ENCODE results near the gene RBBP8NL.

Gene RBBP8NL

DNA sequence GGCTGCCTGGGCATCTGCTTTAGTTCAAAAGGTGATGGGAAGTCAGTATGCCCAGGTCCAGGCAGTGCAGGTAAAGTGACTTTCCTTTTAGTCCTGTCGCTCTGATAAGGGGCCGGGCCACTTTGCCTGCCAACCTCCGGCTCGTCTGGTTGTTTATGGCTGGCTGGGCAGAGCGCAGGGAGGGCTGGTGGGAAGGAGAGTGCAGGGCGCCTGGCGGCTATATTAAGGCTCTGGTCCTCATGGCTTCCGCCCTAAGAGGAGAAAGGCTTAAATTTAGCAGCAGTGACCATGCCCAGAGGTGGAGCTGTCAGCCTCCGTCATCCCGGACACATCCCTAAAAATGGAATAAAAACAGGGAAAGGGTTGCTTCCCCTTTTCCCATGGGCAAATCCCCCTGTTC is 33.8 kb upstream of the RBBP8NL start:
- DNase-seq, result no peak

DNA sequence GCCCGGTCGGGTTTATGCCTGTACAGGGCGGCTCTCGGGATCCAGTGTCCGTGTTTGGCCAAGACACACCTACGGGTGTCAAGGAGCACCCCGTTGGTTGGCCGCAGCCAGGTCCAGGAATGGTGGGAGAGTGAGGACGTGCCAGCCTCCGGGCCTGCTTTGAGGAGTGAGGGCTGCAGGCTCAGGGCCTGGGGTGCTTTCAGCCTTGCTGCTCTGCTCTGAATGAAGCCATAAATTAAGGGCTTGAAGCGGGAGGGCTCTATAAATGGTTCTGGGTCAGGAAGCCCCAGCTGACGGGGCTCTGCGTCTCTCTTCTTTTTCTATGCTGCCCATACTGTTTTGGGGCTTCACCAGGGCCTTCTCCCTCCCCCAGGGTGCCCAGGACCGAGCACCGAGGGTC is 33.3 kb upstream of the RBBP8NL start:
- no peak for DNase-seq

- no peak for DNase-seq
Measured at GRCh38 chr20:62459488-62459887, 32.1 kb upstream of the RBBP8NL start.

- no peak for DNase-seq
Measured at GRCh38 chr20:62458275-62459251, 31.2 kb upstream of the RBBP8NL start.

- no peak for DNase-seq
Measured at GRCh38 chr20:62457831-62458230, 30.5 kb upstream of the RBBP8NL start.

GRCh38 chr20:62457098-62457497 is 29.8 kb upstream of the RBBP8NL start:
- DNase-seq, result no peak

DNA sequence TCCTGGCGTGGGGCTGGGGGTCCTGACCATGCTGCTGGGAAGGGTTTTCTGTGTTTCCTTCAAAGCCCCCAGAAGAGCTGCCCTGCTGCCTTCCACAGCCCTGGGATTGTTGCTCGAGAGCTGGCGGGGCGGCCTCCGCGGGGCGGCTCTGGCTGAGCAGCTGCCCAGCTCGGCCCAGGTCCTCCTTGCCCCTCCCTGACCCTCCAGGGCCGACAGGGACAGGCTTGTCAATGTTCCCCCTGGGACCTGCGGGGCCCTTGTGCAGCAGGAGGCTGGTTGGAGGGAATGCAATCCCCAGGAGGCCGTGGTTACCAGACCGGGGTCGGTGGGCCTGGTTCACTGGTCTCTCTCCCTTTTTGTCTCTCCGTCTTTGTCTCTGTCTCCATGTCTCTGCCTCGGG is 28.6 kb upstream of the RBBP8NL start:
- no peak for DNase-seq

DNA sequence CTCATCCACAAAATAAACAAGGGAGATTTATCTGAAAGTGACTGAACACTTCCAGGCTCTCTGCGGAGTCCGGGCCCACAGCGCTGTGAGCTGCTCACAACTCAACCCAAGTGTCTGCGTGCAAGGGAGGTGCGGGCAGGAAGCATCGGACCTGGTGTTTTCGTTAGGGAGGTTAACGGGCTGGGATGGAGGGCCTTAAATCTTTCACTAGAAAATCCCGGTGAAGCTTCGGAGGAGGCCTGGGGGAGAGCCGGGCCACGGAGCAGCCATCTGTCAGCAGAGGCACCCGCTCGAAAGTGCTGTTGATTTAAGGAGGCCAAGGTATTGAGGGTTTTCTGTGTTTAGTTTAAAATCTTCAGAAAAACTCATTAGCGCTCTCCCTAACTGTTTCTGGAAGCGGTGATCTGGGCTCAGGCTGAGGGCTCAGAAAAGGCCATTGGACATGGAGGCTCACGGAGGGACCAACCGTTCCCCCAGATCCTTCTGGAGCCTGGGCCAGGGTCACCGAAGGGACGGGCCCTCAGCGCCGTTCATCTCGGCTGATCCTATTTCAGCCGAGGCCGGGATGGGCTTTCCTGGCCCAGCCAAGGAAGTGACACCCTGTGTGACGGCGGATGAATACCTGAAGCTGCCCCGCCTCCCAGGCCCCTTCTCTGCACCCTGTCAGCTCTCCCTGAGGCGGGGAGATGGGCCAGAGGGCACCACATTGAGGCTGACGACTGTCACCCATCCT is 27.7 kb upstream of the RBBP8NL start:
- DNase-seq, result no peak

- DNase-seq, result no peak
Measured at GRCh38 chr20:62453186-62453808, 26.0 kb upstream of the RBBP8NL start.

GRCh38 chr20:62452475-62453095 is 25.2 kb upstream of the RBBP8NL start:
- DNase-seq, result no peak

GRCh38 chr20:62451970-62452369 is 24.6 kb upstream of the RBBP8NL start:
- DNase-seq, result no peak

- no peak for DNase-seq
Measured at GRCh38 chr20:62451156-62451767, 23.9 kb upstream of the RBBP8NL start.

GRCh38 chr20:62449951-62450691 is 22.8 kb upstream of the RBBP8NL start:
- DNase-seq, result no peak

GRCh38 chr20:62448788-62449187 is 21.4 kb upstream of the RBBP8NL start:
- no peak for DNase-seq

DNA sequence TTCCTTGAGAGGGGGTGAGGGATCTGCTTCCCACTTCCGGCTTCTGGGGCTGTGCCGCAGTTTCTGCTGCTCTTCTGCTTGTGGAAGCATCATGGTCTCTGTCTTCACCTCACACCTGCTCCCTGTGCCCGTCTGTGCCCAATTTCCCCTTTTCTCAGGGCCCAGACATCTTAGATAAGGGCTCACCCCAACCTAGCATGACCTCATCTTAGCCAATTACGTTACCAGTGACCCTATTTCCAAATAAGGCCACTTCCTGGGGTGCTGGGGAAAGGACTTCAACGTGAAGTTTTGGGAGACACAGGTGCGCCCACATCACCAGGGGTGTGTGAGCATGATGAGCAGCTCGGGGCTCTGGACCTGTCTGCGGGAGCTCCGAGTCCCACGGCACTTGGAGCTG is 20.7 kb upstream of the RBBP8NL start:
- no peak for DNase-seq

GRCh38 chr20:62446888-62447869 is 19.8 kb upstream of the RBBP8NL start:
- no peak for DNase-seq

- no peak for DNase-seq
Measured at GRCh38 chr20:62446481-62446880, 19.1 kb upstream of the RBBP8NL start.

GRCh38 chr20:62445553-62446340 is 18.4 kb upstream of the RBBP8NL start:
- no peak for DNase-seq

DNA sequence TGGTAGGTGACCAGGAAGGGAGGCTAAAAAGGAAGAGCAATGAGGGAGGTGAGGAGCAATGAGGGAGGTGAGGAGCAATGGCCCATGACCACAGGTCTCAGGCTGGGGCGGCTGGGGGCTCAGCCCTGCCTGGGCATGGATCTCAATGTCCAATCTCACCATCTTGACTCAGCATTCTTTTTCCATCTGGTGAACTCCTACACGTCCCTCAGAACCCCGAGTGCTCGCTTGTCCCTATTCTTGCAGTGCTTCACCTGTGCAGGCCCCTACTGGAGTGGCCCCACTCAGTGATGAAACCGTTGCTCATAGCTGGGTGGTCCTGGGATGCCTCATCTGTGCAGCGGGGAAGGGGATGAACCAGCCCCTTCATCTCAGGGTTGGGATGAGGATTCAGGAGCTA is 16.9 kb upstream of the RBBP8NL start:
- no peak for DNase-seq
